Hematopoietic multipotent progenitor cell treated with erythropoietin and hydrocortisone succinate and interleukin-3 and kit ligand, for 15 days (in vitro differentiated cells): Measurements from ENCODE around the gene ZFR.
"Not testable (repeated sequence)": the region's sequence is repeated elsewhere in the genome, so short reads cannot be mapped to it uniquely, and the experiment has no call there.

Experiments
- DNase-seq: peaks from one replicate; pipeline ENCODE4 v3.0.0-alpha.2; 2015; ENCODE audit warnings: low spot score

The ZFR gene

GRCh38 chr5:32450952-32451351 lies 6.4 kb upstream of the ZFR start:
- DNase-seq: no peak

DNA sequence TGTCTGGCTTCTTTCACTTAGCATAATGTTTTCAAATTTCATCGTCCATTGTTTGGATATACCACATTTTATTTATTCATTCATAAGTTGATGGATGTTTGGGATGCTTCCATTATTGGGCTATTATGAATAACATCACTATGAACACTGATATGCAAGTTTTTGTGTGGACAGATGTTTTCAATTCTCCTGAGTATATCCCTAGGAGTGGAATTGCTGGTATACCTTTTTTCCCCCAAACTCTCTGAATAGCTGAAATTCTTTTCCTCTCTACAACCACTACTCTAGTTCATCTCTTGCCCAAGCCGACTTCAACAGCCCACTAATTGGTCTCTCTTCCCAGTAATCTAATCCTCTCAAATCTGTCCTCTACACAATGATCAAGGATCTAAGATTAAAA lies 4.7 kb upstream of the ZFR start:
- no peak for DNase-seq

GRCh38 chr5:32446630-32447029 lies 2.1 kb upstream of the ZFR start:
- no peak for DNase-seq

DNA sequence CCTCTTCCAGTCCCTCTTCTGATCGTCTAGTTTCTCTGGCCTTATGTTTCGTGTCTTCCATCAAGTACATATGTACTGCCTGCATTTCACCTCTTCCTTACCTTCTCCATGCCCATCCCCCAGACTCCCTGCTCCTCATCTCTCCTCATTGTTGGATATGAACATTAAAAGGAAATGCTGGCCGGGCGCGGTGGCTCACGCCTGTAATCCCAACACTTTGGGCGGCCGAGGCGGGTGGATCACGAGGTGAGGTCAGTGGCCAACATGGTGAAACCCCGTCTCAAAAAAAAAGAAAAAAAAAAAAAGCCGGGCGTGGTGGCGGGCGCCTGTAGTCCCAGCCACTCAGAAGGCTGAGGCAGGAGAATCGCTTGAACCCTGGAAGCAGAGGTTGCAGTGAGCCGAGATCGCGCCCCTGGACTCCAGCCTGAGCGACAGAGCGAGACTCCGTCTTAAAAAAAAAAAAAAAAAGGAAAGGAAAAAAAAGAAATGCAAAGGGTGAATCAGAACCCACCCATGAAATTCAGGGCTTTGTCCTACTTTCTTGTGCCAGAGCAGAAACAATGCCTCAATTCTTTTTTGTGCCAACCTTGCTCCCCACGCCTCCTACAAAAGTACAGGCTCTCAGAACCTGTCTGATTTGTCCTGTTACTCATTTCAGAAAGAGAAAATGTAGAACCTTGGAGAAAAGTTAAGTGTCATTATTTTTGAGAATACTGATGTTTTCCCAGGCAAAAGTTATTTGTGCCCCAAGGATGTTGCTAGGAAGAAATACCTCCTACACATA lies 1.5 kb upstream of the ZFR start:
- DNase-seq: no peak

DNA sequence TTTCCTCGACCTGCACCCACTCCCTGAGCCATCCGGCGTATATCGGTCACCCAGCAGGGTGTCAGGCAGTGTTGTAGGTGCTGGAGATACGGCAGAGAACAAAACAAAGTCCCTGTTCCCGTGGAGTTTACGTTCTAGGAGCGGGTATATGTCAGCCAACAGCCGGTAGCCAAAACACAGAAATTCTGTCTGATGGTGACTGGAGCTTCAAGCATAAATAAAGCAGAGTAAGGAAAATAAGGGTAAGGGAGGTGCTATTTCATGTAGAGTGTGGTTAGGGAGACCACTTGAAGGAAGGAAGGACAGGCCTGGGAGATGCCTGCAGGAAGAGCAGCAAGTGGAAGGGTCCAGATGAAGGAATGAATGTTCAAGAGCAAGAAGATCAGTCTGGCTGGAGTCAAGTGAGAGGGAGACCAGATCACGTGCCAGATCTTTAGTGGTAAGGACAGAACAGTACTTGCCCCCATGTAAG lies 783 bp upstream of the ZFR start:
- DNase-seq: no peak

GRCh38 chr5:32443541-32444430 lies 754 bp downstream of the ZFR start:
- DNase-seq: peak; percentile 22

DNA sequence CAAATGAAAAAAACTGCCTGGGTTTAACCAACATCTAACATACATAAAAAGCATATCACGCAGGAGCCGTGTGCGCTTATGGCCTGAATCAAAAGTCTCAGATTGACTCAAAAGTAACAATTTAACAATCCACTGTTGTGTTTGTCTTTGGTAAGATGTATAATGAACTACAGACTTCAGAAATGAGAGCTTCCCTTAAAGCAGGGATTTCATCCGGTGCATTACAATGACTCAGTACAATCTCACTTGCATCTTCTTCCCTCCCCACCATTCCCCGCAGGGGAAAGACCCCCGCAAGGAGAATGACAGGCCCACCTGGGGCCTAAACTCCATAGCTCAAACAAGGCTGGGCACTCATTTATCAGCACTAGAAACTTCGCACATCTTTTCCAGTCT lies 1.4 kb downstream of the ZFR start:
- DNase-seq: no peak

DNA sequence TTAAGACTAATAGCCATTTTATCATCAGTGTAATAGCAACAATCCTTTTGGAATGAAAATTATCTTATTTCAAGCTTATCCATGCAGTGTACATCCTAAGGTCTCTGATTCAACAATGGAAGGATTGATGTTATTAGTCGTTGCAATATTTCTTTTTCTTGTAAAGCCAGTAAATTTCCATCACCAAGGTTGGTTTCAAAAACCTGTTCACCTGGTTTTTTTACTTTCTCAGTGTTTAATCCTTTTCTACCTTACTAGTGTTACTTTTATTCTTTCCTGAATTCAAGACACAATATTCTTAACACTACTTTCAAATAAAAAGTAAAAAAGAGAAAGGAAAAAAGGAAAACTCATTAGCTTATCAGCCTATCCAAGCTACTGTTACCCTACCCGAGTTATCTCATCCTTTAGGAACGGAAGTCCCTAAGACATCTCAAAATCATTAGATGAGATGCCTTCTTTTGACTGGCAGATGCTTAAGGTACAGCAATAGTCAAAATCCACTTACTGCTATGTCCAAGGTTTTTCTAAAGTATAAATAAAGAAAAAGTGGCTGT lies 5.4 kb downstream of the ZFR start:
- no peak for DNase-seq

DNA sequence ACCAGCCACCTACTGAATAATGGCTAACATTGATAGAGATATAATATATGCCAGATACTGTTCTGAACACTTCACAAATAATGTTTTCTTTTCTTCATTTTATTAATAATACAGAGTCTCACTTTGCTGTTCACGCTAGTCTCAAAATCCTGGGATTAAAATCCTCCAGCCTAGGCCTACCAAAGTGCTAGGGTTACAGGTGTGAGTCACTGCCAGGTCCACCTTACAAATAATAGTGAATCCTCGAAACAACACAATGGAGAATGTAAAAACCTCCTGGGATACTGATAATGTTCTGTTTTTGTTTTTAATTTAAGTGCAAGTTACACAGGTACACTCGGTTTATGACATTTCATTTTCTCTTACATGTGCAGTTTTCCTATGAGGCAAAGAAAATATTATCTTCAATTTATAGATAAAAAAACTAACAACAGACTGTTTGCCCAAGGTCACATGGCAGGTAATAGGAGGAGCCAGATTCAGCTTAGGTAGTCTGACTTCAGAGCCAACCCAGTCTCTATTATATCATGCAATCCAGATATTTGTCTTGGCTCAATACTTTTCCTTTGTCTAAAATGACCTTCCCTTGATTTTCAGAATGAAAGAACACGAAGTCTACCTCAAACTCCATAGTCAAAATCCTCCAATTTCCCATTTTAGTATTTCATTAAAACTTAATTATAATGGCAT lies 7.8 kb downstream of the ZFR start:
- no peak for DNase-seq

DNA sequence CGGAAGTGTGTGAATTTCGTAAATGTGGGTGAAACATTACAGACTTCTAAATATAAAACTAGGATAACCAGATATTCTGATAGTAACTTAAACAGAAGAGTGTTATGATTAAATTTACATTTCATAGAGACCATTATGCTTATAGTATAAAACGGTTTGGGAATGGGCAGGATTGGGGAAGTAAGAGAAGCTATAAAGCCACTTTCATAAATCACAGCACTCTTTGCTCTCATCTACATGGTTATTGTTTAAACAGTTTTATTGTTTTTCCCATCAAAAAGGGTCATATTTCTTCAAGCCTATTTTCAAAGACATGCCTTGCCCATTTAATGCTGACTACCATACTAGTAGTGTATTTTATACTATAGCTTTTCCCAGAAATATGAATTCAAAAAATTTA lies 9.2 kb downstream of the ZFR start:
- no peak for DNase-seq

DNA sequence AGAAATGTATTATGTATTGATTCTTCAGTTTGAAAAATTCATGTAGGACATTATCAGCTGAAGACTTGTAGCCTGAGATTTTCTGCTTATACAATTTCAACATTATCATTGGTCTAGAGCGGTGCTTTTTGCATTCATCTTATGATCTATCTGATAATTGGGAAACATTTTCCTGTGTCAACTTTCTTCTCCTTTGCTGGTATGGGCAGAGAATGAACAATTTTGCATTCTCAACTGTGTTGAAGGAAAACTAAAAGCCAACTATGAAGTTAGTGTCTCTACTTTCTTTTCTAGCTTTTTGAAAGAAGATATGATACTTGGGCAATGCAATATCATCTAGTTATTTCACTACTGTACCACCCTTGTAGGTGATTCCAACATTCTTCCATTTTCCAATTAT lies 10.3 kb downstream of the ZFR start:
- DNase-seq: no peak

DNA sequence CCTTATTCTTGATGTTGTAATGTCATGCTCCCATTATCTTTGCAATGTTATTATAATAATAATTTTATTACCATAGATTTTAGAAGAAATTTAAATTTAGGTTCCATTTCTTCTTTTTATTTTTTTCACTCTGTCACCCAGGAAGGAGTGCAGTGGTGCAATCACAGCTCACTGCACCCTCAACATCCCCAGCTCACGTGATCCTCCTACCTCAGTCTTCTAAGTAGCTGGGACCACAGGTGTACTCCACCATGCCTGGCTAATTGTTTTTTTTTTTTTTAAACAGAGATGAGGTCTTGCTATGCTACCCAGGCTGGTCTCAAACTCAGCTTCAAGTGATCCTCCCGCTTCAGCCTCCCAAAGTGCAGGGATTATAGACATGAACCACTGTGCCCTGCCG lies 11.9 kb downstream of the ZFR start:
- no peak for DNase-seq

DNA sequence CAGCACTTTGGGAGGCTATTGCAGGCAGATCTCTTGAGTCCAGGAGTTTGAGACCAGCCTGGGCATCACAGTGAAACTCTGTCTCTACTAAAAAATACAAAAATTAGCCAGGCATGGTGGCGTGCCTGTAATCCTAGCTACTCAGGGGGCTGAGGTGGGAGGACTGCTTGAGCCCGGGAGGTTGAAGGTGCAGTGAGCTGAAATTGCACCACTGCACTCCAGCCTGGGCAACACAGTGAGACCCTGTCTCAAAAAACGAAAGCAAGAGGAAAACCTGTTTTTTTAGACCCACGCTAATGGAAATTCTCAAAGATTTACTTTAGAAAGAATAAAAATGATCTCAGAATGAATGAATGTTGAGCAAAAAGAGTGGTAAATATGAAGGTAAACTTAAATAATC lies 13.7 kb downstream of the ZFR start:
- not testable (repeated sequence) for DNase-seq

GRCh38 chr5:32428426-32428825 lies 16.1 kb downstream of the ZFR start:
- DNase-seq: no peak

GRCh38 chr5:32426440-32427151 lies 17.9 kb downstream of the ZFR start:
- DNase-seq: no peak

- no peak for DNase-seq
Observed at GRCh38 chr5:32422697-32423096, 21.8 kb downstream of the ZFR start.

DNA sequence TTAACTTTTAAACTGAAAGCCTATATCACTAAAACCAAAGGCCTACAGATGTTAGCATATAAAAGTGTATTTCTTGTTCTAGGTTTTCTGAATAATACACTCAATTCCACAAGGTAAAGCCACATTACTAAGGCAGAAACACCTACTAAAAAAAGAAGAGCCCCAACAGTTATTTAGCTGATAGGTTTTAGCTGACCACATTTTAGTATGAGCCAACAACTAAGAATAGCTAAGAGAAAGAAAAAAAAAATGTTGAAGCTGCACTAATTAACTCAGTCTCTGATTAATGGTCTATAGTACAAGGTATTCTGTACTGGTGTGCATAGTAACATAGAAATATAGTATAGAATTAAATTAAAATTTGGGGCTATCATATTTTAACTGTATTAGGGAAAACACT lies 23.5 kb downstream of the ZFR start:
- no peak for DNase-seq

GRCh38 chr5:32420506-32420905 lies 24.0 kb downstream of the ZFR start:
- no peak for DNase-seq

DNA sequence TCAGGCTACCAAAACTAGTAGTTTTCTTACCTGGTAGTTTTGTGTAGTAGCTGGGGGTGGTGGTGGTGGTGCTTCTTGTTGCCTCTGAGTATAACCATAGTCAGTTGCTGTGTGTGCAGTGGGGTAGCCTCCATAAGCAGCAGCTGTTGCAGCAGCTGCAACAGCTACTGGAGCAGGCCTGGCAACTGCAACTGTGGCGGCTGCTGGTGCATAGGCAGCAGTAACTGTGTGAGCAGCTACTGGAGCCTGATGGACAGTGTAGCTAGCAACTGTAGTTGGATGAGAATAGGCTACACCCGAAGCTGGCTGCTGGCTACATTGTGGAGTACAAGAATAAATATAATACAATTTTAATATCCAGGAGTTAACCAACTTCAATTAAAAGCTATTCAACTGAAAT lies 24.7 kb downstream of the ZFR start:
- DNase-seq: no peak

DNA sequence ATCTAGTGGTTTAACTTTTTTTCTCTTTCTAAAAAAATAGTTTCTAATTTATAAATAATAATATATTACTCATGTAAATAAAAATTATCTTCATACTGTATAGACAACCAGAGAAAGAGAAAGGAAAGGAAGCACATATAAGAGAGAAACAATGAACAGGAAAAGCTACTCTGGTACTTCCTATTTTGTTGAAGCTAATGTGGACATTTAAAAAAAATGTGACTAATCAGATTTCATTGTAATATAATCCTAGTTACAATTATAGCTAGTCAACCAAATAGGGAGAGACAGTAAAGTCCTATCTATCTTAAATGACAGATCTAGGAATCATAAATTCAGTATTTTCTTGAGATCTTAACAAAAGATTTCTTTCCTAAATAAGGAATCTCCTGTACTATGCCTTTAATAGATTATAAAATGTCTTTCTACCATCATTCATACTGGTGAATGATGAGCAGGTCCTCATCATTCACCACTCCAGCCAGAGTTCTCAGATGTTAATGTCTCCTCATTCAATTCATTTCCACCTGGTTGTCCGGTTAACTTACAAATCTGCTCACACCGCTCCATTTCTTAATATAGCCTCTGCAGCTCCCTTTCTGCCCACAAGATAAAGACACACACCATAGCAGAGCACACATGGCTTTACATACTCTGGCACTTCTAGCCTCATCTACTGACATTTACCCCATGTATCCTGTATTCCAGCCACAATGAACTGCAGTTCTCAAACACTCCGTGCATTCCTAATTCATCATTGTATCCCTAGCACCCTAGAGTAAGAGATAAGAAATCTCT lies 30.9 kb downstream of the ZFR start:
- DNase-seq: no peak

DNA sequence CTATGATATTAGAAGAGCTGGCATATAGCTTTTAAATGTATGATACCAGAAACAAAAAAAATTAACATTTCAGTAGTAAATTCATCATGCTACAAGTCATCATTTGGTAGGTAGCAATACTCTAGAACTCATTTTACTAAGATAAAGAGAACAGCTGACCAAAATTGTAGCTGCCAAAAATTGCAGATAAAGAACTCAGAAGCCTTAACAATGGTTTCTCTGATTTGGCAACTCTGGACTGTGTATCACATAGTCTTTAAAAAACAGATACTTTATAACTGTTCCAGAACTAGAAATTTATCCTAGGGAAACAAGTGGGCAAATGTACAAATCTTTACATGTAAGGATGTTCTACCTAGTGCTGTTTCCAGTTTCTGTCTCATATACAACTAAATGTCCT lies 33.9 kb downstream of the ZFR start:
- no peak for DNase-seq
